HepG2 (cell line): ENCODE measurements around the gene DSCAML1. TPM values are rescaled to one million over a fixed set of nuclear protein-coding genes. Genes with fewer than 3 reads are reported as not detected.

ENCODE experiments used
- ATAC-seq: fragments of 200-7000 bp; cut with Tn5 transposase; 3 replicates; pipeline ENCODE4 v1.9.1; 2020; ENCODE audit warnings: mild to moderate bottlenecking, moderate library complexity
- BruUV-seq: library from RNA; stranded (reverse); fragments of 400-500 nt; replicated peaks from 2 replicates; lab custom pipeline; 2021; lab: Mats Ljungman, UMichigan
- CTCF ChIA-PET: fragments of 300-600 bp; formaldehyde crosslinking; extraction: SDS; loops from one replicate; lab custom pipeline; 2021; ENCODE audit warnings: low total read pairs, inconsistent platforms, low intra/inter-chr PET ratio; lab: Yijun Ruan, JAX
- POLR2A ChIA-PET: fragments of 350-600 bp; sonication (Branson Sonifier 250); formaldehyde crosslinking; loops from one replicate; lab custom pipeline; 2020; ENCODE audit warnings: antibody characterized with exemption, inconsistent platforms; lab: Yijun Ruan, JAX
- DNase-seq: peaks from one replicate; pipeline ENCODE4 v3.0.0-alpha.2; 2015; ENCODE audit warnings: low spot score
- FAIRE-seq: peaks from 3 replicates; lab custom pipeline; 2011; peaks lifted over from hg19 to GRCh38; lab: Jason Lieb, UNC
- H2AFZ ChIP-seq: one replicate; pipeline ENCODE4 v1.6.1; 2011; ENCODE audit warnings: low read length, inconsistent platforms
- H3K27ac ChIP-seq: fragments of 300-600 bp; 3 replicates; pipeline ENCODE4 v1.8.0; 2011; ENCODE audit warnings: mixed run types, mild to moderate bottlenecking, mixed read lengths, low read length, inconsistent platforms; ENCODE audit not compliant: insufficient read depth; ENCODE audit errors: extremely low read length
- H3K27me3 ChIP-seq, 2 experiments: fragments of 200-600 bp in 1 of 2; 2 replicates in 1 of 2; 3 replicates in 1 of 2; pipeline versions ENCODE4 v1.6.0 to v1.8.0; 2011; ENCODE audit warnings: low read length in 2 of 2, mild to moderate bottlenecking in 2 of 2, moderate library complexity in 2 of 2, inconsistent platforms in 1 of 2; ENCODE audit not compliant: insufficient read depth in 2 of 2, control insufficient read depth in 1 of 2
- H3K36me3 ChIP-seq, 2 experiments: fragments of 200-600 bp in 1 of 2; replicated peaks in 1 of 2; 2 replicates in 1 of 2; 3 replicates in 1 of 2; pipeline versions ENCODE4 v1.5.1 to v1.8.0; 2011; ENCODE audit warnings: low read length in 2 of 2, inconsistent platforms in 1 of 2; ENCODE audit not compliant: insufficient read depth in 2 of 2, control insufficient read depth in 1 of 2
- H3K4me1 ChIP-seq: 2 replicates; pipeline ENCODE4 v1.5.1; 2012; ENCODE audit warnings: low read length, inconsistent platforms; ENCODE audit not compliant: insufficient read depth
- H3K4me2 ChIP-seq: 2 replicates; pipeline ENCODE4 v1.6.0; 2011; ENCODE audit warnings: low read depth, low read length, inconsistent platforms
- H3K4me3 ChIP-seq, 3 experiments: fragments of 200-600 bp in 1 of 3; sonication (generic), shearing (Covaris generic) in 1 of 3; replicated peaks in 1 of 3; 2 replicates each; pipeline ENCODE4 v1.5.1; 2011 to 2016; ENCODE audit warnings: low read length in 3 of 3, inconsistent platforms in 2 of 3, low read depth in 2 of 3, mild to moderate bottlenecking in 2 of 3, control low read depth in 1 of 3, mixed read lengths in 1 of 3; ENCODE audit not compliant: insufficient read depth in 1 of 3
- H3K79me2 ChIP-seq: one replicate; pipeline ENCODE4 v1.6.1; 2011; ENCODE audit warnings: low read length, inconsistent platforms; ENCODE audit not compliant: insufficient read depth
- H3K9ac ChIP-seq: 2 replicates; pipeline ENCODE4 v1.6.0; 2011; ENCODE audit warnings: mild to moderate bottlenecking, low read depth, low read length, inconsistent platforms; ENCODE audit not compliant: insufficient read depth
- H3K9me3 ChIP-seq: 2 replicates; pipeline ENCODE4 v1.5.1; 2012; ENCODE audit warnings: mild to moderate bottlenecking, low read length
- H4K20me1 ChIP-seq: 2 replicates; pipeline ENCODE4 v1.6.0; 2011; ENCODE audit warnings: inconsistent platforms, mild to moderate bottlenecking, low read length, moderate library complexity; ENCODE audit not compliant: insufficient read depth
- ATF7 ChIP-seq, 2 experiments: fragments of 450-650 bp in 1 of 2; sonication (generic) in 1 of 2; formaldehyde crosslinking in 1 of 2; IDR thresholded peaks; 2 replicates each; pipeline versions ENCODE4 v1.4.0 to v1.6.1; 2016 to 2020; ENCODE audit warnings: antibody characterized with exemption in 1 of 2, mild to moderate bottlenecking in 1 of 2, missing genetic modification reagents in 1 of 2
- CREB1 ChIP-seq, 2 experiments: fragments of 450-650 bp in 1 of 2; IDR thresholded peaks; 2 replicates each; pipeline ENCODE4 v1.6.1; 2016 to 2017; ENCODE audit warnings: control low read depth in 1 of 2, mild to moderate bottlenecking in 1 of 2, missing compliant biosample characterization in 1 of 2, missing genetic modification characterization in 1 of 2
- EHMT2 ChIP-seq: fragments of 200-600 bp; sonication (generic); IDR thresholded peaks from 2 replicates; pipeline ENCODE4 v1.7.0; 2017; ENCODE audit warnings: antibody characterized with exemption, low read depth, low read length, borderline replicate concordance
- FOXA1 ChIP-seq, 2 experiments: fragments of 450-650 bp in 1 of 2; sonication (generic) in 1 of 2; formaldehyde crosslinking in 1 of 2; IDR thresholded peaks; 2 replicates each; pipeline versions ENCODE4 v1.4.0 to v1.6.1; 2016 to 2020; ENCODE audit warnings: missing genetic modification reagents in 1 of 2
- JUND ChIP-seq: sonication (generic); formaldehyde crosslinking; IDR thresholded peaks from 2 replicates; pipeline ENCODE4 v1.8.0; 2022; ENCODE audit warnings: mild to moderate bottlenecking, missing genetic modification reagents
- KDM1A ChIP-seq: IDR thresholded peaks from 2 replicates; pipeline ENCODE4 v1.6.1; 2016; ENCODE audit warnings: missing compliant biosample characterization
- MIER3 ChIP-seq: IDR thresholded peaks from 2 replicates; pipeline ENCODE4 v1.6.1; 2016; ENCODE audit warnings: missing compliant biosample characterization, borderline replicate concordance
- MTA3 ChIP-seq: sonication (generic); formaldehyde crosslinking; IDR thresholded peaks from 2 replicates; pipeline ENCODE4 v1.4.0; 2020; ENCODE audit warnings: missing genetic modification reagents
- MZF1 ChIP-seq: sonication (generic); formaldehyde crosslinking; IDR thresholded peaks from 2 replicates; pipeline ENCODE4 v1.8.1; 2023; ENCODE audit warnings: mild to moderate bottlenecking, missing genetic modification reagents, borderline replicate concordance
- NFYC ChIP-seq: IDR thresholded peaks from 2 replicates; pipeline ENCODE4 v1.6.1; 2016; ENCODE audit warnings: missing genetic modification reagents, missing compliant biosample characterization
- RNF2 ChIP-seq: fragments of 450-650 bp; conservative IDR thresholded peaks from 2 replicates; pipeline ENCODE4 v1.6.1; 2016; ENCODE audit warnings: low read depth
- SP140L ChIP-seq: sonication (generic); formaldehyde crosslinking; IDR thresholded peaks from 2 replicates; pipeline ENCODE4 v1.4.0; 2020; ENCODE audit warnings: missing genetic modification reagents, borderline replicate concordance
- SRSF9 ChIP-seq: fragments of 200-400 bp; formaldehyde crosslinking; IDR thresholded peaks from 2 replicates; pipeline ENCODE4 v1.6.1; 2018; ENCODE audit warnings: borderline replicate concordance, mild to moderate bottlenecking, low read depth, low read length; ENCODE audit not compliant: insufficient read depth, poor library complexity, severe bottlenecking
- ZBTB20 ChIP-seq: sonication (generic); formaldehyde crosslinking; IDR thresholded peaks from 2 replicates; pipeline ENCODE4 v1.8.1; 2023; ENCODE audit warnings: missing genetic modification reagents, low read depth, mild to moderate bottlenecking, borderline replicate concordance
- ZBTB43 ChIP-seq: sonication (generic); formaldehyde crosslinking; conservative IDR thresholded peaks from 2 replicates; pipeline ENCODE4 v1.4.0; 2020; ENCODE audit warnings: missing genetic modification reagents
- ZKSCAN5 ChIP-seq: sonication (generic); formaldehyde crosslinking; IDR thresholded peaks from 2 replicates; pipeline ENCODE4 v1.5.1; 2020; ENCODE audit warnings: mild to moderate bottlenecking, missing genetic modification reagents
- ZNF264 ChIP-seq: sonication (generic); formaldehyde crosslinking; IDR thresholded peaks from 2 replicates; pipeline ENCODE4 v1.4.0; 2020; ENCODE audit warnings: missing genetic modification reagents
- ZNF362 ChIP-seq: sonication (generic); formaldehyde crosslinking; IDR thresholded peaks from 2 replicates; pipeline ENCODE4 v1.4.0; 2020; ENCODE audit warnings: missing genetic modification reagents, mild to moderate bottlenecking, borderline replicate concordance
- ZNF597 ChIP-seq: sonication (generic); formaldehyde crosslinking; IDR thresholded peaks from 2 replicates; pipeline ENCODE4 v1.5.0; 2020; ENCODE audit warnings: missing genetic modification reagents
- WGBS: methylation state at CpG from one replicate; pipeline ENCODE4 v1.1.6; 2017; ENCODE audit warnings: low lambda C conversion rate; 5-methylcytosine and 5-hydroxymethylcytosine counted together
- in situ Hi-C: cut with HindIII; loops from 2 replicates; pipeline ENCODE4 v1.10.0; 2017; ENCODE audit warnings: low pct_unique_long_range_greater_than_20kb; ENCODE audit not compliant: extremely low pct_ligation_motif_present
- intact Hi-C: fragments of 100-400 bp; cut with micrococcal nuclease; formaldehyde crosslinking; loops from one replicate; pipeline ENCODE4 v1.10.0; 2022; ENCODE audit not compliant: unreplicated experiment
- polyA plus RNA-seq, 8 experiments: library from polyadenylated mRNA; depleted of rRNA in 3 of 8; stranded (reverse) in 7 of 8; unstranded in 1 of 8; fragments of >200 nt; fragmentation: Illumina TruSeq in 4 of 8; extraction: Trizol in 4 of 8; gene quantifications; 2 replicates each; pipeline versions ENCODE4 v1.2.1 to v1.2.3, GENCODE V29; 2011 to 2016; ENCODE audit warnings: low read depth in 4 of 8, missing spikeins in 1 of 8, mixed read lengths in 1 of 8; ENCODE audit not compliant: insufficient read depth in 1 of 8
- total RNA-seq, 5 experiments: library from RNA; depleted of rRNA; stranded (reverse); fragments of >200 nt; fragmentation: Illumina TruSeq; extraction: Trizol; gene quantifications; 2 replicates each; pipeline ENCODE4 v1.2.3, GENCODE V29; 2016; ENCODE audit warnings: low read depth in 1 of 5

Gene DSCAML1
- total and polyA plus RNA-seq, 2 of the 13 experiments (the other 11 are each of a cell fraction or from before 2014, with no cell fraction given), result 0.29 to 0.40 TPM

- TF ChIP-seq CREB1 (IDR thresholded peaks at IDR 0.05) (no peak), CREB1 (CRISPR knock-in tag; IDR thresholded peaks at IDR 0.05) (no peak), SRSF9 (no peak), SP140L (CRISPR knock-in tag) (no peak), ZNF264 (CRISPR knock-in tag) (no peak), ZNF597 (CRISPR knock-in tag) (no peak), MIER3 (CRISPR knock-in tag) (no peak), MZF1 (CRISPR knock-in tag) (no peak), ZBTB20 (CRISPR knock-in tag) (no peak), ZNF362 (CRISPR knock-in tag) (no peak), RNF2 (no peak)
These were observed 332.2 kb downstream of the DSCAML1 start (continued) for GRCh38 chr11:117464778-117465177.

GRCh38 chr11:117462864-117463247 is 334.2 kb downstream of the DSCAML1 start:
- Histone ChIP-seq H3K36me3 (no peaks in the 10 kb centered on the region), H3K4me1 (no peaks in the 10 kb centered on the region), H3K27me3 (peaks cover 4 to 23% of the 10 kb centered on the region in 2 experiments; a peak in 4 of 5 replicates), H3K4me3 (no peak overlapping the region), H4K20me1 (no peaks in the 10 kb centered on the region), H3K9ac (no peak overlapping the region), H2AFZ (no peak overlapping the region), H3K79me2 (no peaks in the 10 kb centered on the region), H3K9me3 (no peaks in the 10 kb centered on the region), H3K4me2 (no peak overlapping the region), H3K27ac (no peak overlapping the region)
- intact Hi-C loops (no loop called here), in situ Hi-C loops (no loop called here)
- CTCF ChIA-PET, result no interaction called here
- POLR2A ChIA-PET, result no interaction called here
- no peak for ATAC-seq
- BruUV-seq, result no TSS peak
- FAIRE-seq, result no peak
- WGBS, result 13% methylated on average over 4 of the region's 8 CpGs
- DNase-seq, result no peak
- TF ChIP-seq MTA3 (CRISPR knock-in tag) (no peak), JUND (CRISPR knock-in tag) (no peak), EHMT2 (no peak), NFYC (no peak), FOXA1 (IDR thresholded peaks at IDR 0.05) (no peak), FOXA1 (CRISPR knock-in tag; IDR thresholded peaks at IDR 0.05) (no peak), KDM1A (CRISPR knock-in tag) (no peak), ZKSCAN5 (CRISPR knock-in tag) (no peak), ATF7 (IDR thresholded peaks at IDR 0.05) (no peak), ATF7 (CRISPR knock-in tag; IDR thresholded peaks at IDR 0.05) (no peak), ZBTB43 (CRISPR knock-in tag) (no peak)
